Measurements from ENCODE around the gene COLQ.

- TF ChIP-seq POLR2A (IDR thresholded peaks at IDR 0.05; ENCODE audit: low read length): no peak
- TF ChIP-seq GATA1 (IDR thresholded peaks at IDR 0.05; ENCODE audit: low read depth, low read length): no peak
Measured at GRCh38 chr3:15478640-15478979, 42.9 kb downstream of the COLQ start.
